K562 (cell line): Measurements from ENCODE around the gene VWA7. TPM values are rescaled to one million over a fixed set of nuclear protein-coding genes. Genes with fewer than 3 reads are reported as not detected.
A peak's percentile ranks its signal among the peaks of the same experiment; 100 is the strongest.

Experiments used
- BDP1 ChIP-seq: IDR thresholded peaks from 3 replicates; pipeline ENCODE4 v1.6.1; 2011; ENCODE audit not compliant: insufficient read length, insufficient read depth
- BRD4 ChIP-seq: fragments of 200-600 bp; sonication (generic); IDR thresholded peaks from 2 replicates; pipeline ENCODE4 v1.6.1; 2017; ENCODE audit warnings: inconsistent platforms
- CBFA2T3 ChIP-seq: fragments of 450-650 bp; IDR thresholded peaks from 2 replicates; pipeline ENCODE4 v1.6.1; 2017
- CBX5 ChIP-seq: IDR thresholded peaks from 2 replicates; pipeline ENCODE4 v1.6.1; 2014; ENCODE audit warnings: low read depth, borderline replicate concordance
- DIDO1 ChIP-seq: fragments of 450-650 bp; IDR thresholded peaks from 2 replicates; pipeline ENCODE4 v1.6.1; 2016; ENCODE audit warnings: low read depth, missing biosample characterization, missing genetic modification characterization
- DNMT1 ChIP-seq: fragments of 450-650 bp; IDR thresholded peaks from 2 replicates; pipeline ENCODE4 v1.6.1; 2016; ENCODE audit warnings: antibody characterized with exemption, mild to moderate bottlenecking
- ELF2 ChIP-seq: fragments of 250-450 bp; sonication (Bioruptor Pico); IDR thresholded peaks from 2 replicates; pipeline ENCODE4 v1.5.0; 2021; ENCODE audit warnings: mild to moderate bottlenecking
- EP300 ChIP-seq: IDR thresholded peaks from 2 replicates; pipeline ENCODE4 v1.6.1; 2012; ENCODE audit warnings: low read length, improper control_type of control experiment
- ERF ChIP-seq: fragments of 450-650 bp; formaldehyde crosslinking; IDR thresholded peaks from 2 replicates; pipeline ENCODE4 v1.4.0; 2020; ENCODE audit warnings: mild to moderate bottlenecking, mixed read lengths
- JUNB ChIP-seq: fragments of 450-650 bp; formaldehyde crosslinking; conservative IDR thresholded peaks from 2 replicates; pipeline ENCODE4 v1.4.0; 2020; ENCODE audit warnings: mild to moderate bottlenecking
- KAT7 ChIP-seq: sonication (generic); formaldehyde crosslinking; IDR thresholded peaks from 2 replicates; pipeline ENCODE4 v1.8.0; 2022; ENCODE audit warnings: missing genetic modification reagents, mild to moderate bottlenecking, borderline replicate concordance
- KLF6 ChIP-seq: fragments of 250-450 bp; sonication (Bioruptor Pico); IDR thresholded peaks from 2 replicates; pipeline ENCODE4 v1.4.0; 2020; ENCODE audit warnings: mild to moderate bottlenecking, moderate library complexity, borderline replicate concordance
- MAFK ChIP-seq: IDR thresholded peaks from 2 replicates; pipeline ENCODE4 v1.6.1; 2011; ENCODE audit warnings: low read length, improper control_type of control experiment
- NCOA2 ChIP-seq, 2 experiments: fragments of 450-650 bp; IDR thresholded peaks; 2 replicates each; pipeline ENCODE4 v1.6.1; 2018; ENCODE audit warnings: mild to moderate bottlenecking in 2 of 2, moderate library complexity in 1 of 2; ENCODE audit not compliant: partially characterized antibody in 2 of 2
- NR2C1 ChIP-seq, 2 experiments: fragments of 450-650 bp; IDR thresholded peaks; 2 replicates each; pipeline ENCODE4 v1.6.1; 2017; ENCODE audit warnings: mild to moderate bottlenecking in 2 of 2, antibody characterized with exemption in 1 of 2, inconsistent platforms in 1 of 2, missing compliant biosample characterization in 1 of 2, missing genetic modification characterization in 1 of 2
- SMAD2 ChIP-seq: fragments of 150-350 bp; IDR thresholded peaks from 2 replicates; pipeline ENCODE4 v1.6.1; 2014; ENCODE audit warnings: low read depth, mild to moderate bottlenecking, low read length
- SMARCE1 ChIP-seq: fragments of 450-650 bp; IDR thresholded peaks from 2 replicates; pipeline ENCODE4 v1.7.1; 2016; ENCODE audit warnings: mild to moderate bottlenecking
- SNRNP70 ChIP-seq: fragments of 200-400 bp; formaldehyde crosslinking; optimal IDR thresholded peaks from 2 replicates; pipeline ENCODE3; 2017; ENCODE audit warnings: low read depth, low read length
- ZNF175 ChIP-seq: fragments of 200-800 bp; sonication (Bioruptor generic); IDR thresholded peaks from 2 replicates; pipeline ENCODE4 v1.6.1; 2016; ENCODE audit warnings: low read depth, mild to moderate bottlenecking, missing genetic modification characterization, missing compliant biosample characterization
- ZNF3 ChIP-seq: fragments of 250-450 bp; sonication (Bioruptor Pico); IDR thresholded peaks from 2 replicates; pipeline ENCODE4 v1.5.0; 2021; ENCODE audit warnings: mild to moderate bottlenecking, moderate library complexity
- ZNF436 ChIP-seq: fragments of 250-450, 450-650 bp; sonication (Bioruptor Pico); formaldehyde crosslinking; IDR thresholded peaks from 2 replicates; pipeline ENCODE4 v1.7.0; 2020; ENCODE audit warnings: mild to moderate bottlenecking
- ZNF583 ChIP-seq: fragments of 250-450 bp; sonication (Bioruptor Pico); IDR thresholded peaks from 2 replicates; pipeline ENCODE4 v1.4.0; 2020
- ZNF696 ChIP-seq: fragments of 250-450 bp; sonication (Bioruptor Pico); conservative IDR thresholded peaks from 2 replicates; pipeline ENCODE4 v1.4.0; 2020; ENCODE audit warnings: mild to moderate bottlenecking, moderate library complexity
- ZNF75A ChIP-seq: fragments of 450-650 bp; formaldehyde crosslinking; IDR thresholded peaks from 2 replicates; pipeline ENCODE4 v1.4.0; 2020; ENCODE audit warnings: mild to moderate bottlenecking
- ZNF79 ChIP-seq: fragments of 250-450 bp; sonication (Bioruptor Pico); IDR thresholded peaks from 2 replicates; pipeline ENCODE4 v1.4.0; 2020; ENCODE audit warnings: low read depth, mild to moderate bottlenecking, moderate library complexity
- polyA plus RNA-seq, 8 experiments: library from polyadenylated mRNA; depleted of rRNA in 4 of 8; stranded (reverse) in 5 of 8; unstranded in 3 of 8; fragments of >200 nt; fragmentation: Nextera tagmentation in 2 of 8; fragmentation: Illumina TruSeq in 1 of 8; extraction: Ambion mirVana in 2 of 8; extraction: Trizol in 1 of 8; gene quantifications; 2 replicates each; pipeline versions ENCODE4 v1.2.1 to v1.2.3, GENCODE V29; 2011 to 2014; ENCODE audit warnings: inconsistent platforms in 1 of 8, missing spikeins in 1 of 8
- total RNA-seq, 7 experiments: library from RNA; depleted of rRNA in 6 of 7; stranded (reverse); fragments of >200 nt in 6 of 7; fragmentation: Illumina TruSeq in 2 of 7; extraction: Trizol in 2 of 7; gene quantifications; 2 replicates each; pipeline versions ENCODE4 v1.2.1 to v1.2.3, GENCODE V29; 2011 to 2021; ENCODE audit warnings: low replicate concordance in 1 of 7
- TF ChIP-seq, protein P1 (sequence below): fragments of 450-650 bp; IDR thresholded peaks from one replicate; pipeline ENCODE4 v1.6.1; 2018; ENCODE audit warnings: mild to moderate bottlenecking, moderate library complexity; ENCODE audit not compliant: partially characterized antibody
- TF ChIP-seq, protein P2 (sequence below): fragments of 450-650 bp; formaldehyde crosslinking; IDR thresholded peaks from 2 replicates; pipeline ENCODE4 v1.4.0; 2020; ENCODE audit warnings: mild to moderate bottlenecking, moderate library complexity
- TF ChIP-seq, protein P3 (sequence below): fragments of 450-650 bp; IDR thresholded peaks from 2 replicates; pipeline ENCODE4 v1.6.1; 2018; ENCODE audit warnings: mild to moderate bottlenecking, low read depth; ENCODE audit not compliant: partially characterized antibody

VWA7 gene
- total and polyA plus RNA-seq, 9 of the 15 experiments (the other 6 are each of a cell fraction or from before 2014, with no cell fraction given) = 0.18 to 2.9 (median 0.95) TPM

DNA sequence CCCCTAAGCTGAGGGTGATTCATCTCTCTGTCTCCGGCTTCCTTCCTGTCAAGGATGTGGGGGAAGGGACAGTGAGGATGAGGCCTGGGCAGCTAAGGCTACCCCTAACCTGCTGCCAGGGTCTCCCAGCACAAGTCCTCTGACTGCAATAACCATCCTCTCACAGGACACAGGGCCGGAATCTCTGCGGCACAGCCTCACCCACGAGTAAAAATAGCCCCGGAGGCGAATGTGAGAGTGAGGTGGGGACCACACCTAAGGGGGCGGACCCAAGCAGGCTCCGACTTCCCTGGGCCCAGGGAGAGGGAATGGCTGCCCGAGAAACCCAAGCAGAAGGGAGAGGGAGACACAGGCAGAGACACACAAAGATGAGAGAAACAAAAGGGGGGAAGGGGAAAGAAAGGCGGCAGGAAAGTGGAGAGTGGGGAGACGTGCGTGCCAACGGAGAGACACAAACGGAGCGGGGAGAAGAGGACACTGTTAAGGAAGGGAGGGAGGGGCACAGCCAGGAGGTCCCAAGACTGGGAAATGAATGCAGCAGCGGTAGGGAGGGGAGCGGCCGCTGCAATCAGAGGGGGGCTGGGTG lies 42.2 kb downstream of the VWA7 start (continued):
- TF ChIP-seq NCOA2 (IDR thresholded peaks at IDR 0.05; ENCODE audit: partially characterized antibody in 2 of 2) (no peak), ELF2 (0 out of 2 replicates have a peak, but pooled peaks have one; percentile 21), DNMT1 (peak; percentile 96; the same call in 1 of the 2 replicates), CBFA2T3 (no peak), ZNF3 (no peak), ZNF436 (CRISPR knock-in tag) (no peak), NR2C1 (IDR thresholded peaks at IDR 0.05) (no peak), NR2C1 (tag; IDR thresholded peaks at IDR 0.05) (no peak), CBX5 (no peak), MAFK (no peak), ZNF583 (no peak), SNRNP70 (no peak), SMAD2 (no peak), DIDO1 (tag) (0 out of 2 replicates have a peak, but pooled peaks have one; percentile 16), KLF6 (CRISPR knock-in tag) (no peak), ZNF175 (CRISPR knock-in tag) (no peak), ZNF696 (CRISPR knock-in tag) (0 out of 2 replicates have a peak, but pooled peaks have one; percentile 21), SMARCE1 (no peak), ZNF79 (no peak), BRD4 (peak; percentile 93; the same call in 1 of the 2 replicates), ERF (CRISPR knock-in tag) (0 out of 2 replicates have a peak, but pooled peaks have one; percentile 10), BDP1 (no peak), JUNB (CRISPR knock-in tag) (no peak), EP300 (peak; percentile 88), KAT7 (no peak), ZNF75A (no peak; the same call in 1 of the 2 replicates)
- TF ChIP-seq, protein P1, sequence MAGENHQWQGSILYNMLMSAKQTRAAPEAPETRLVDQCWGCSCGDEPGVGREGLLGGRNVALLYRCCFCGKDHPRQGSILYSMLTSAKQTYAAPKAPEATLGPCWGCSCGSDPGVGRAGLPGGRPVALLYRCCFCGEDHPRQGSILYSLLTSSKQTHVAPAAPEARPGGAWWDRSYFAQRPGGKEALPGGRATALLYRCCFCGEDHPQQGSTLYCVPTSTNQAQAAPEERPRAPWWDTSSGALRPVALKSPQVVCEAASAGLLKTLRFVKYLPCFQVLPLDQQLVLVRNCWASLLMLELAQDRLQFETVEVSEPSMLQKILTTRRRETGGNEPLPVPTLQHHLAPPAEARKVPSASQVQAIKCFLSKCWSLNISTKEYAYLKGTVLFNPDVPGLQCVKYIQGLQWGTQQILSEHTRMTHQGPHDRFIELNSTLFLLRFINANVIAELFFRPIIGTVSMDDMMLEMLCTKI = no peak
- TF ChIP-seq, protein P2, sequence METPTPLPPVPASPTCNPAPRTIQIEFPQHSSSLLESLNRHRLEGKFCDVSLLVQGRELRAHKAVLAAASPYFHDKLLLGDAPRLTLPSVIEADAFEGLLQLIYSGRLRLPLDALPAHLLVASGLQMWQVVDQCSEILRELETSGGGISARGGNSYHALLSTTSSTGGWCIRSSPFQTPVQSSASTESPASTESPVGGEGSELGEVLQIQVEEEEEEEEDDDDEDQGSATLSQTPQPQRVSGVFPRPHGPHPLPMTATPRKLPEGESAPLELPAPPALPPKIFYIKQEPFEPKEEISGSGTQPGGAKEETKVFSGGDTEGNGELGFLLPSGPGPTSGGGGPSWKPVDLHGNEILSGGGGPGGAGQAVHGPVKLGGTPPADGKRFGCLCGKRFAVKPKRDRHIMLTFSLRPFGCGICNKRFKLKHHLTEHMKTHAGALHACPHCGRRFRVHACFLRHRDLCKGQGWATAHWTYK (CRISPR knock-in tag) = peak; percentile 19; the same call in 1 of the 2 replicates
- TF ChIP-seq, protein P3, sequence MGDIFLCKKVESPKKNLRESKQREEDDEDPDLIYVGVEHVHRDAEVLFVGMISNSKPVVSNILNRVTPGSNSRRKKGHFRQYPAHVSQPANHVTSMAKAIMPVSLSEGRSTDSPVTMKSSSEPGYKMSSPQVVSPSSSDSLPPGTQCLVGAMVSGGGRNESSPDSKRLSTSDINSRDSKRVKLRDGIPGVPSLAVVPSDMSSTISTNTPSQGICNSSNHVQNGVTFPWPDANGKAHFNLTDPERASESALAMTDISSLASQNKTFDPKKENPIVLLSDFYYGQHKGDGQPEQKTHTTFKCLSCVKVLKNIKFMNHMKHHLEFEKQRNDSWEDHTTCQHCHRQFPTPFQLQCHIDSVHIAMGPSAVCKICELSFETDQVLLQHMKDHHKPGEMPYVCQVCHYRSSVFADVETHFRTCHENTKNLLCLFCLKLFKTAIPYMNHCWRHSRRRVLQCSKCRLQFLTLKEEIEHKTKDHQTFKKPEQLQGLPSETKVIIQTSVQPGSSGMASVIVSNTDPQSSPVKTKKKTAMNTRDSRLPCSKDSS = no peak
